Transverse colon (tissue), 4 donors: Measurements from ENCODE around the gene GIPC1.

Experiments
- POLR2A ChIP-seq: fragments of 450-650 bp; IDR thresholded peaks from one replicate; pipeline ENCODE4 v1.6.1; 2016; ENCODE audit warnings: antibody characterized with exemption, mild to moderate bottlenecking, moderate library complexity
- POLR2AphosphoS5 ChIP-seq, 3 donors: sonication (generic); formaldehyde crosslinking; IDR thresholded peaks; one replicate each; pipeline ENCODE4 v1.6.1; 2016; ENCODE audit warnings: antibody characterized with exemption in 3 of 3
- TF ChIP-seq, protein P1 (sequence below), 5 experiments: fragments of 200-600 bp in 3 of 5; fragments of 450-650 bp in 2 of 5; sonication (generic) in 3 of 5; IDR thresholded peaks; 1 replicate in 2 of 5; 2 replicates in 3 of 5; pipeline ENCODE4 v1.5.1; 2016 to 2017; ENCODE audit warnings: antibody characterized with exemption in 5 of 5, inconsistent platforms in 3 of 5, mild to moderate bottlenecking in 2 of 5, moderate library complexity in 1 of 5

DNA sequence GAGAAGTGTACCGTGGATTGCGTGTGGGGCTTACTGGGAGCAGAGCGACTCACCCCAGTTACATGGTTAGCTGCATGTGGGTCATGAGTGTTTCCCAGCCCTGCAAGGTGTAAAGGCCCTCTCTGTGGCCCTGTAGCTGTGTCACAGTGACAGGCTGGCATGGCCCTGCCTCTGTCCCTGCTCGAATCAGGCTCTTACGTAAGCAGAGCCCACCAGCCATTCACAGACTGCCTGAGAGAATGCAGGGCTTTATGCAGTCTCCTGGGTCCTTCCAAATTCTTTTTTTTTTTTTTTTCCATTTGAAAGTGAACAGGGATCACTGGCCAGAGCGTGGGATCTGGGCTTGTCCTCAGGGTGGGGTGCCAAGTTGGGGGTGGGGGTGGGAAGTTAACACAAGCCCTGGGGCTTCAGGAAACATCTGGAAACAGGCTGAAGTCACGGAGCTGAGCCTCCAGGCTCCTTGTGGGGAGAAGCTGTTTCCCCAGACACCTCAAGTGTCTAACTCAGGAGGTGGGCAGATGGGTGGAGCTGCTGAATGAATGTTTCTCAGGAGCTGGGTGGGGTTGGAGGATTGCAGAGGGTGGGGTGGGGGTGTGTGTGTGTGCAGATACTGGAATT is 46.9 kb upstream of the GIPC1 start:
- TF ChIP-seq, protein P1, sequence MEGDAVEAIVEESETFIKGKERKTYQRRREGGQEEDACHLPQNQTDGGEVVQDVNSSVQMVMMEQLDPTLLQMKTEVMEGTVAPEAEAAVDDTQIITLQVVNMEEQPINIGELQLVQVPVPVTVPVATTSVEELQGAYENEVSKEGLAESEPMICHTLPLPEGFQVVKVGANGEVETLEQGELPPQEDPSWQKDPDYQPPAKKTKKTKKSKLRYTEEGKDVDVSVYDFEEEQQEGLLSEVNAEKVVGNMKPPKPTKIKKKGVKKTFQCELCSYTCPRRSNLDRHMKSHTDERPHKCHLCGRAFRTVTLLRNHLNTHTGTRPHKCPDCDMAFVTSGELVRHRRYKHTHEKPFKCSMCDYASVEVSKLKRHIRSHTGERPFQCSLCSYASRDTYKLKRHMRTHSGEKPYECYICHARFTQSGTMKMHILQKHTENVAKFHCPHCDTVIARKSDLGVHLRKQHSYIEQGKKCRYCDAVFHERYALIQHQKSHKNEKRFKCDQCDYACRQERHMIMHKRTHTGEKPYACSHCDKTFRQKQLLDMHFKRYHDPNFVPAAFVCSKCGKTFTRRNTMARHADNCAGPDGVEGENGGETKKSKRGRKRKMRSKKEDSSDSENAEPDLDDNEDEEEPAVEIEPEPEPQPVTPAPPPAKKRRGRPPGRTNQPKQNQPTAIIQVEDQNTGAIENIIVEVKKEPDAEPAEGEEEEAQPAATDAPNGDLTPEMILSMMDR (IDR thresholded peaks at IDR 0.05) = no peak
- TF ChIP-seq POLR2A (no peak), POLR2AphosphoS5 (IDR thresholded peaks at IDR 0.05) (no peak)
